ENCODE results near the gene ATF6B. TPM values are rescaled to one million over a fixed set of nuclear protein-coding genes. Genes with fewer than 3 reads are reported as not detected.

Gene ATF6B
- total RNA-seq, 3 donors from 2014 or later: 37.0 to 44.8 (median 43.6) TPM

GRCh38 chr6:32073613-32074012 is 54.4 kb downstream of the ATF6B start:
- Histone ChIP-seq H3K9me3 (no peaks in the 10 kb centered on the region), H3K27ac (peak overlapping the region in 1 of 2 donors; percentile 38), H3K4me1 (no peaks in the 10 kb centered on the region), H3K36me3 (no peaks in the 10 kb centered on the region), H3K4me3 (no peak overlapping the region), H3K27me3 (no peaks in the 10 kb centered on the region)
- intact Hi-C loops (cut with DNase I; ENCODE audit: low total_unique reads): no loop called here
- DNase-seq (ENCODE audit: low spot score in 2 of 2): no peak
- TF ChIP-seq POLR2A (IDR thresholded peaks at IDR 0.05): no peak
- TF ChIP-seq POLR2AphosphoS5 (IDR thresholded peaks at IDR 0.05): no peak
- no peak for TF ChIP-seq CTCF (IDR thresholded peaks at IDR 0.05)

GRCh38 chr6:32073101-32073500 is 54.9 kb downstream of the ATF6B start:
- H3K9me3 ChIP-seq: no peaks in the 10 kb centered on the region
- H3K4me3 ChIP-seq: no peak overlapping the region
- no peak for DNase-seq (ENCODE audit: low spot score in 2 of 2)
- peak overlapping the region in 1 of 2 donors; percentile 38 for H3K27ac ChIP-seq
- intact Hi-C loops (cut with DNase I; ENCODE audit: low total_unique reads): no loop called here
- H3K4me1 ChIP-seq: no peaks in the 10 kb centered on the region
- TF ChIP-seq POLR2AphosphoS5 (IDR thresholded peaks at IDR 0.05): no peak
- TF ChIP-seq CTCF (IDR thresholded peaks at IDR 0.05): no peak
- TF ChIP-seq POLR2A (IDR thresholded peaks at IDR 0.05): no peak
- H3K27me3 ChIP-seq: no peaks in the 10 kb centered on the region
- H3K36me3 ChIP-seq: no peaks in the 10 kb centered on the region

- intact Hi-C loops (cut with DNase I; ENCODE audit: low total_unique reads): no loop called here
- DNase-seq (ENCODE audit: low spot score in 2 of 2): no peak
- H3K4me3 ChIP-seq: no peak overlapping the region
- H3K4me1 ChIP-seq: no peaks in the 10 kb centered on the region
- H3K36me3 ChIP-seq: no peaks in the 10 kb centered on the region
- peak overlapping the region; percentile 60 to 85 for H3K27ac ChIP-seq
- TF ChIP-seq CTCF (IDR thresholded peaks at IDR 0.05) (no peak), POLR2AphosphoS5 (IDR thresholded peaks at IDR 0.05) (peak in 1 of 3 donors; percentile 68)
- H3K9me3 ChIP-seq: no peaks in the 10 kb centered on the region
- H3K27me3 ChIP-seq: no peaks in the 10 kb centered on the region
Measured at GRCh38 chr6:32070814-32071543, 57.1 kb downstream of the ATF6B start.

- Histone ChIP-seq H3K4me1 (no peaks in the 10 kb centered on the region), H3K4me3 (no peak overlapping the region), H3K9me3 (no peaks in the 10 kb centered on the region), H3K36me3 (no peaks in the 10 kb centered on the region), H3K27me3 (no peaks in the 10 kb centered on the region), H3K27ac (peak overlapping the region; percentile 60 to 85)
- TF ChIP-seq POLR2A (IDR thresholded peaks at IDR 0.05) (no peak), CTCF (IDR thresholded peaks at IDR 0.05) (no peak), POLR2AphosphoS5 (IDR thresholded peaks at IDR 0.05) (no peak)
- no peak for DNase-seq (ENCODE audit: low spot score in 2 of 2)
- intact Hi-C loops (cut with DNase I; ENCODE audit: low total_unique reads): no loop called here
Measured at GRCh38 chr6:32069878-32070515, 58.0 kb downstream of the ATF6B start.

GRCh38 chr6:32069460-32069859 is 58.6 kb downstream of the ATF6B start:
- peak overlapping the region in 1 of 2 donors; percentile 85 for H3K27ac ChIP-seq

More at GRCh38 chr6:32069460-32069859, 58.6 kb downstream of the ATF6B start:
- TF ChIP-seq CTCF (IDR thresholded peaks at IDR 0.05) (no peak), POLR2A (IDR thresholded peaks at IDR 0.05) (no peak), POLR2AphosphoS5 (IDR thresholded peaks at IDR 0.05) (no peak)
- H3K27me3 ChIP-seq: no peaks in the 10 kb centered on the region
- no peak for DNase-seq (ENCODE audit: low spot score in 2 of 2)
- intact Hi-C loops (cut with DNase I; ENCODE audit: low total_unique reads): no loop called here
- H3K4me1 ChIP-seq: no peaks in the 10 kb centered on the region
- H3K4me3 ChIP-seq: no peak overlapping the region
- no peaks in the 10 kb centered on the region for H3K9me3 ChIP-seq
- H3K36me3 ChIP-seq: no peaks in the 10 kb centered on the region

All from breast epithelium (tissue), 4 donors.